CD4-positive, CD25-positive, alpha-beta regulatory T cell (primary cell): ENCODE results near the gene CCND1. TPM values are rescaled to one million over a fixed set of nuclear protein-coding genes. Genes with fewer than 3 reads are reported as not detected.

Experiments
- ATAC-seq, 2 donors: fragments of 150-1000 bp; cut with Tn5 transposase; one replicate each; pipeline ENCODE4 v1.10.0; 2021; ENCODE audit warnings: low read depth in 2 of 2, moderate number of reproducible peaks in 2 of 2, moderate library complexity in 1 of 2
- DNase-seq, 3 donors: peaks; one replicate each; pipeline versions ENCODE4 v3.0.0 to v3.0.0-alpha.2; 2012 to 2022; ENCODE audit warnings: mixed read lengths in 1 of 3
- H3K27ac ChIP-seq: one replicate; pipeline ENCODE4 v1.7.0; 2013; ENCODE audit warnings: mild to moderate bottlenecking, low read length; ENCODE audit not compliant: insufficient read depth, poor library complexity, severe bottlenecking
- H3K27me3 ChIP-seq: one replicate; pipeline ENCODE4 v1.7.0; 2013; ENCODE audit warnings: low read length; ENCODE audit not compliant: control insufficient read depth, insufficient read depth
- H3K36me3 ChIP-seq: one replicate; pipeline ENCODE4 v1.7.0; 2013; ENCODE audit warnings: mild to moderate bottlenecking, low read length, moderate library complexity; ENCODE audit not compliant: control insufficient read depth, insufficient read depth
- H3K4me1 ChIP-seq: 2 replicates; pipeline ENCODE4 v1.7.0; 2013; ENCODE audit warnings: mild to moderate bottlenecking, low read length; ENCODE audit not compliant: insufficient read depth, control insufficient read depth, poor library complexity, severe bottlenecking
- H3K4me3 ChIP-seq: one replicate; pipeline ENCODE4 v1.7.0; 2013; ENCODE audit warnings: low read depth, mild to moderate bottlenecking, low read length, moderate library complexity
- H3K9me3 ChIP-seq, 2 experiments: 1 replicate in 1 of 2; 2 replicates in 1 of 2; pipeline ENCODE4 v1.7.0; 2013; ENCODE audit warnings: low read length in 2 of 2, mild to moderate bottlenecking in 1 of 2, moderate library complexity in 1 of 2; ENCODE audit not compliant: control insufficient read depth in 2 of 2
- H3K27ac Mint-ChIP-seq, 3 donors: one replicate each; pipeline ENCODE4 v1.8.0; 2020 to 2022; ENCODE audit warnings: mild to moderate bottlenecking in 3 of 3, mixed read lengths in 3 of 3, moderate library complexity in 2 of 3
- H3K27me3 Mint-ChIP-seq: one replicate; pipeline ENCODE4 v1.8.0; 2022; ENCODE audit warnings: mild to moderate bottlenecking, mixed read lengths
- H3K36me3 Mint-ChIP-seq: one replicate; pipeline ENCODE4 v1.8.0; 2020; ENCODE audit warnings: mixed read lengths
- H3K4me1 Mint-ChIP-seq, 4 donors: one replicate each; pipeline ENCODE4 v1.8.0; 2020 to 2022; ENCODE audit warnings: mixed read lengths in 4 of 4, mild to moderate bottlenecking in 1 of 4
- H3K4me3 Mint-ChIP-seq, 4 donors: one replicate each; pipeline ENCODE4 v1.8.0; 2020 to 2022; ENCODE audit warnings: mild to moderate bottlenecking in 4 of 4, mixed read lengths in 4 of 4, moderate library complexity in 3 of 4
- H3K9me3 Mint-ChIP-seq, 7 donors: one replicate each; pipeline ENCODE4 v1.8.0; 2020 to 2022; ENCODE audit warnings: mixed read lengths in 7 of 7, mild to moderate bottlenecking in 3 of 7, moderate library complexity in 2 of 7
- polyA plus RNA-seq, 4 donors: library from polyadenylated mRNA; unstranded; fragments of 300-500 nt; fragmentation: Illumina TruSeq; gene quantifications; one replicate each; pipeline ENCODE4 v1.2.3, GENCODE V29; 2021
- total RNA-seq: library from RNA; stranded (reverse); gene quantifications from one replicate; pipeline ENCODE4 v1.2.3, GENCODE V29; 2022

The CCND1 gene
- total and polyA plus RNA-seq, 5 donors from 2014 or later = 0.17 to 3.6 (median 0.65) TPM; not detected in 2

GRCh38 chr11:69697469-69697843, 56.5 kb downstream of the CCND1 start:
- Histone ChIP-seq H3K4me1 (no peaks in the 10 kb centered on the region), H3K36me3 (no peaks in the 10 kb centered on the region), H3K9me3 (no peaks in the 10 kb centered on the region), H3K27ac (no peak overlapping the region), H3K27me3 (peaks cover 12% of the 10 kb centered on the region), H3K4me3 (no peak overlapping the region)
- Mint-ChIP-seq H3K27me3 (peaks cover 45% of the 10 kb centered on the region), H3K4me1 (no peaks in the 10 kb centered on the region), H3K9me3 (no peaks in the 10 kb centered on the region), H3K4me3 (no peak overlapping the region), H3K27ac (no peak overlapping the region), H3K36me3 (no peaks in the 10 kb centered on the region)
- ATAC-seq = no peak
- no peak for DNase-seq

DNA sequence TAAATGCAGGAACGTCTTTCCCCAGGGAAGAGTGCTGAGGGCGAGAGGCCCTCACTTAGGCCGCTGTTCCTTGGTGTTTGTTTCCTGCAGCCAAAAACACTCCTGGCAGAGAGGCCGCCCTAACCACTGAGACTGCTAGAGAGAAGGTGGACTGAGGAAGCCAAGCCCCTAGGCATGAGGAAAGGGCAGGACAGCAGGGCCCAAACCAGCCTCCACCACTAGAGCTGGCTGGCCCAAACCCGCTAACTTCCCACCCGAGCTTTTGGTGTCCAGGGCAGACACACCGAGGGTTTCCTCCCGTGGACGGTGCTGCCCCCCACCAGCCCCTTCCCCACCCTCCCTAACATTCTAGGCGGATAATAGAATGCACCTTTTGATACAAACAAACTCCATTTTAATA, 56.9 kb downstream of the CCND1 start:
- Histone ChIP-seq H3K27me3 (peaks cover 12% of the 10 kb centered on the region), H3K36me3 (no peaks in the 10 kb centered on the region), H3K27ac (no peak overlapping the region), H3K9me3 (no peaks in the 10 kb centered on the region), H3K4me1 (no peaks in the 10 kb centered on the region), H3K4me3 (no peak overlapping the region)
- Mint-ChIP-seq H3K4me1 (peaks cover 0 to 2% (median under 1%) of the 10 kb centered on the region in 4 donors), H3K27me3 (peaks cover 45% of the 10 kb centered on the region), H3K36me3 (no peaks in the 10 kb centered on the region), H3K9me3 (no peaks in the 10 kb centered on the region), H3K27ac (no peak overlapping the region), H3K4me3 (no peak overlapping the region)
- ATAC-seq (no peak), DNase-seq (no peak)

- H3K9me3 Mint-ChIP-seq = no peaks in the 10 kb centered on the region
Measured at GRCh38 chr11:69698362-69698761, 57.4 kb downstream of the CCND1 start.

GRCh38 chr11:69699213-69699612, 58.3 kb downstream of the CCND1 start:
- peaks cover 12% of the 10 kb centered on the region for H3K27me3 ChIP-seq
- H3K4me1 ChIP-seq = peaks cover 4% of the 10 kb centered on the region
- no peaks in the 10 kb centered on the region for H3K36me3 Mint-ChIP-seq
- H3K27me3 Mint-ChIP-seq = peaks cover 46% of the 10 kb centered on the region
- ATAC-seq = no peak
- H3K9me3 ChIP-seq = no peaks in the 10 kb centered on the region
- H3K9me3 Mint-ChIP-seq = no peaks in the 10 kb centered on the region
- H3K4me3 ChIP-seq = no peak overlapping the region
- H3K27ac ChIP-seq = no peak overlapping the region
- no peak overlapping the region for H3K4me3 Mint-ChIP-seq
- no peak overlapping the region for H3K27ac Mint-ChIP-seq
- DNase-seq = no peak
- no peaks in the 10 kb centered on the region for H3K36me3 ChIP-seq
- peaks cover 0 to 4% (median under 1%) of the 10 kb centered on the region in 4 donors for H3K4me1 Mint-ChIP-seq

More at GRCh38 chr11:69698362-69698761, 57.4 kb downstream of the CCND1 start:
- no peaks in the 10 kb centered on the region for H3K36me3 Mint-ChIP-seq
- H3K27ac Mint-ChIP-seq = no peak overlapping the region
- Histone ChIP-seq H3K9me3 (no peaks in the 10 kb centered on the region), H3K4me1 (no peaks in the 10 kb centered on the region), H3K27me3 (peaks cover 12% of the 10 kb centered on the region), H3K36me3 (no peaks in the 10 kb centered on the region), H3K27ac (no peak overlapping the region), H3K4me3 (no peak overlapping the region)
- H3K27me3 Mint-ChIP-seq = peaks cover 46% of the 10 kb centered on the region
- H3K4me3 Mint-ChIP-seq = no peak overlapping the region
- ATAC-seq = no peak
- DNase-seq = no peak
- H3K4me1 Mint-ChIP-seq = peaks cover 0 to 4% (median under 1%) of the 10 kb centered on the region in 4 donors

DNA sequence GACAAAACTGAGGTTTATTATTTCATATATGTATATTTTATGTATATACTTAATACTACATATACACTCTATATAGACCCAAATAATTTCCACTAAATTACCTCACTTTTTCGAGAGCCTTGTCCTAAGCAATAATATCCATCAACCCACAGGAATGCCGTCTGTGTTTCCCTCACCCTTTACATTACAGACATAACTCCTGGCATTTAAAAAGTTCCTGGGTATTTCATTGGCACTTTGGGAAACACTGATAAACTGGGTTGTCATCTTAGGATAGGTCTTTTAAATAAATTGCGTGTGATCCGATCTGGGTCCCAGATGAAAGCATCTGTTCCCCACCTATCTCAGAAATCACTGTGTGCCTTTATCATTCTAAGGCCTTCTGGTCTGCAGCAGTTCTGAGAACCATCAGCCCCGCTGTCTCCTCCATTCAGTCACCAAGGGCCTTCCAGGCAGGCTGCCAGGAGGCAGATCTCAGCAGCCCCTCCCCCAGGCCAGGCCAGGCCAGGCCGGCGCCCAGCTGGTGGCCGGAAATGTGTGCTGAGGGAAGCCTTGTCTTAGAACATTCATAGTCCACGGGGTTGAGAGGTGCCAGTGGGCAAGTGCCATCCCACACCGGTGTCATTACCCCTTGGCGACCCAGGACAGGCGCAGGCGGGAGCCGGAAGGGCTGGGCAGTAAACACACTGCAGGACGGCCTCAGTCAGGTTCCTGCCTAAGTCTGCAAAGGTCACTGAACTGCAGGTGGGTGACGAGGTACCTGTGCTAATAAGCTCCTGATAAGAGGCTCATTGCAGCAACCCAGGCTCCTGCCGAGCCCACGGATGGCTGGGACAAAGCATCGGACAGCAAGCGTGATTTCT, 59.6 kb downstream of the CCND1 start:
- Histone ChIP-seq H3K27me3 (peaks cover 12% of the 10 kb centered on the region), H3K9me3 (no peaks in the 10 kb centered on the region), H3K27ac (no peak overlapping the region), H3K4me3 (no peak overlapping the region), H3K36me3 (no peaks in the 10 kb centered on the region), H3K4me1 (peaks cover 12% of the 10 kb centered on the region)
- Mint-ChIP-seq H3K27me3 (peaks cover 44% of the 10 kb centered on the region), H3K27ac (no peak overlapping the region), H3K9me3 (no peaks in the 10 kb centered on the region), H3K4me3 (no peak overlapping the region), H3K4me1 (peaks cover 0 to 11% (median 3%) of the 10 kb centered on the region in 4 donors), H3K36me3 (no peaks in the 10 kb centered on the region)
- DNase-seq = no peak
- ATAC-seq = no peak

GRCh38 chr11:69702239-69702691, 61.3 kb downstream of the CCND1 start:
- Mint-ChIP-seq H3K36me3 (no peaks in the 10 kb centered on the region), H3K27ac (no peak overlapping the region), H3K4me3 (no peak overlapping the region), H3K9me3 (no peaks in the 10 kb centered on the region), H3K27me3 (peaks cover 50% of the 10 kb centered on the region), H3K4me1 (peaks cover 0 to 12% (median 6%) of the 10 kb centered on the region in 4 donors)
- H3K27me3 ChIP-seq = peaks cover 13% of the 10 kb centered on the region
- H3K27ac ChIP-seq = no peak overlapping the region
- no peak overlapping the region for H3K4me3 ChIP-seq
- peaks cover 12% of the 10 kb centered on the region for H3K4me1 ChIP-seq
- ATAC-seq (no peak), DNase-seq (no peak)
- no peaks in the 10 kb centered on the region for H3K36me3 ChIP-seq
- H3K9me3 ChIP-seq = no peaks in the 10 kb centered on the region

GRCh38 chr11:69702769-69703452, 62.0 kb downstream of the CCND1 start:
- no peak overlapping the region for H3K27ac ChIP-seq
- ATAC-seq (no peak), DNase-seq (no peak)
- H3K27me3 Mint-ChIP-seq = peaks cover 53% of the 10 kb centered on the region
- peaks cover 0 to 12% (median 6%) of the 10 kb centered on the region in 4 donors for H3K4me1 Mint-ChIP-seq
- no peaks in the 10 kb centered on the region for H3K9me3 ChIP-seq
- H3K36me3 ChIP-seq = no peaks in the 10 kb centered on the region
- no peak overlapping the region for H3K27ac Mint-ChIP-seq
- no peaks in the 10 kb centered on the region for H3K9me3 Mint-ChIP-seq
- H3K4me1 ChIP-seq = peaks cover 12% of the 10 kb centered on the region
- peaks cover 15% of the 10 kb centered on the region for H3K27me3 ChIP-seq
- H3K4me3 Mint-ChIP-seq = no peak overlapping the region
- H3K36me3 Mint-ChIP-seq = no peaks in the 10 kb centered on the region
- no peak overlapping the region for H3K4me3 ChIP-seq
